ENCODE results near the gene KIF1B.
A peak's percentile ranks its signal among the peaks of the same experiment; 100 is the strongest.

The KIF1B gene

DNA sequence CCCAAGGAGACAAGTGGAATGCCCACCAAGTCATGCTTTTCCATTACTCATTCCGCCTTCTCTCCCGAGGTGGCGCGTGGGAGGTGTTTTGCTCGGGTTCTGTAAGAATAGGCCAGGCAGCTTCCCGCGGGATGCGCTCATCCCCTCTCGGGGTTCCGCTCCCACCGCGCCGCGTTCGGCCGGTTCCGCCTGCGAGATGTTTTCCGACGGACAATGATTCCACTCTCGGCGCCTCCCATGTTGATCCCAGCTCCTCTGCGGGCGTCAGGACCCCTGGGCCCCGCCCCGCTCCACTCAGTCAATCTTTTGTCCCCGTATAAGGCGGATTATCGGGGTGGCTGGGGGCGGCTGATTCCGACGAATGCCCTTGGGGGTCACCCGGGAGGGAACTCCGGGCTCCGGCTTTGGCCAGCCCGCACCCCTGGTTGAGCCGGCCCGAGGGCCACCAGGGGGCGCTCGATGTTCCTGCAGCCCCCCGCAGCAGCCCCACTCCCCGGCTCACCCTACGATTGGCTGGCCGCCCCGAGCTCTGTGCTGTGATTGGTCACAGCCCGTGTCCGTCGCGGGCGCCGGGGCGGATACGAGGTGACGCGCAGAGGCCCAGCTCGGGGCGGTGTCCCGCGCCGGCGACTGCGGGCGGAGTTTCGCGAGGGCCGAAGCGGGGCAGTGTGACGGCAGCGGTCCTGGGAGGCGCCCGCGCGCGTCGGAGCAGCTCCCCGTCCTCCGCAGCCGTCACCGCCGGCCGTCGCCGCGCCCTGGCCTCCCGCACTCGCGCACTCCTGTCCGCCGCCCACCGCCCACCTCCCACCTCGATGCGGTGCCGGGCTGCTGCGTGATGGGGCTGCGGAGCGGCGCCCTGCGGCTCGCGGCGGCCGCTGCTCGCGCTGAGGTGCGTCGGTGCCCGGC is at the start of gene KIF1B (continued):
- TF ChIP-seq SCRT2 (tag by site-specific recombination; IDR thresholded peaks at IDR 0.05) (no peak), ZNF146 (tag by site-specific recombination; IDR thresholded peaks at IDR 0.05) (0 out of 2 replicates have a peak, but pooled peaks have one; percentile 31), TRIM28 (IDR thresholded peaks at IDR 0.05; ENCODE audit: borderline replicate concordance, low read length) (no peak), ZNF24 (tag by site-specific recombination; IDR thresholded peaks at IDR 0.05) (peak; percentile 84), HOXC10 (CRISPR knock-in tag; IDR thresholded peaks at IDR 0.05) (0 out of 2 replicates have a peak, but pooled peaks have one; percentile 70), ZNF184 (tag by site-specific recombination; IDR thresholded peaks at IDR 0.05) (no peak), ZNF274 (IDR thresholded peaks at IDR 0.05; ENCODE audit: low read length) (no peak), ZNF274 (tag by site-specific recombination; IDR thresholded peaks at IDR 0.05; ENCODE audit: borderline replicate concordance) (no peak), ZNF768 (tag by site-specific recombination; IDR thresholded peaks at IDR 0.05) (no peak), ZNF664 (tag by site-specific recombination; IDR thresholded peaks at IDR 0.05) (no peak), SP3 (tag by site-specific recombination; IDR thresholded peaks at IDR 0.05) (peak; percentile 93), ZNF521 (tag by site-specific recombination; IDR thresholded peaks at IDR 0.05) (no peak), ZBTB21 (tag by site-specific recombination; IDR thresholded peaks at IDR 0.05) (0 out of 2 replicates have a peak, but pooled peaks have one; percentile 42), ZNF792 (tag by site-specific recombination; IDR thresholded peaks at IDR 0.05) (no peak), KLF7 (tag by site-specific recombination; IDR thresholded peaks at IDR 0.05; ENCODE audit: borderline replicate concordance) (peak; percentile 91), WT1 (tag by site-specific recombination; IDR thresholded peaks at IDR 0.05) (no peak; the same call in none of the 2 replicates), ZSCAN30 (tag by site-specific recombination; IDR thresholded peaks at IDR 0.05) (peak; percentile 8; the same call in 1 of the 2 replicates), ZSCAN16 (tag by site-specific recombination; IDR thresholded peaks at IDR 0.05) (no peak), BCL11B (tag by site-specific recombination; IDR thresholded peaks at IDR 0.05; ENCODE audit: low read depth) (peak; percentile 85), ZNF324 (tag by site-specific recombination; IDR thresholded peaks at IDR 0.05) (peak; percentile 82; the same call in 1 of the 2 replicates), ZNF501 (tag by site-specific recombination; IDR thresholded peaks at IDR 0.05) (peak; percentile 96; the same call in 1 of the 2 replicates), ZNF48 (tag by site-specific recombination; IDR thresholded peaks at IDR 0.05) (no peak), ZNF114 (tag by site-specific recombination; IDR thresholded peaks at IDR 0.05) (no peak), ZNF624 (tag by site-specific recombination; IDR thresholded peaks at IDR 0.05) (no peak), SCRT1 (tag by site-specific recombination; IDR thresholded peaks at IDR 0.05; ENCODE audit: borderline replicate concordance) (no peak), PRDM1 (tag by site-specific recombination; IDR thresholded peaks at IDR 0.05) (no peak), REPIN1 (tag by site-specific recombination; IDR thresholded peaks at IDR 0.05; ENCODE audit: low read depth) (no peak)
- TF ChIP-seq, protein P1, sequence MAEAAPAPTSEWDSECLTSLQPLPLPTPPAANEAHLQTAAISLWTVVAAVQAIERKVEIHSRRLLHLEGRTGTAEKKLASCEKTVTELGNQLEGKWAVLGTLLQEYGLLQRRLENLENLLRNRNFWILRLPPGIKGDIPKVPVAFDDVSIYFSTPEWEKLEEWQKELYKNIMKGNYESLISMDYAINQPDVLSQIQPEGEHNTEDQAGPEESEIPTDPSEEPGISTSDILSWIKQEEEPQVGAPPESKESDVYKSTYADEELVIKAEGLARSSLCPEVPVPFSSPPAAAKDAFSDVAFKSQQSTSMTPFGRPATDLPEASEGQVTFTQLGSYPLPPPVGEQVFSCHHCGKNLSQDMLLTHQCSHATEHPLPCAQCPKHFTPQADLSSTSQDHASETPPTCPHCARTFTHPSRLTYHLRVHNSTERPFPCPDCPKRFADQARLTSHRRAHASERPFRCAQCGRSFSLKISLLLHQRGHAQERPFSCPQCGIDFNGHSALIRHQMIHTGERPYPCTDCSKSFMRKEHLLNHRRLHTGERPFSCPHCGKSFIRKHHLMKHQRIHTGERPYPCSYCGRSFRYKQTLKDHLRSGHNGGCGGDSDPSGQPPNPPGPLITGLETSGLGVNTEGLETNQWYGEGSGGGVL (tag by site-specific recombination; IDR thresholded peaks at IDR 0.05), result peak; percentile 79
- TF ChIP-seq, protein P2, sequence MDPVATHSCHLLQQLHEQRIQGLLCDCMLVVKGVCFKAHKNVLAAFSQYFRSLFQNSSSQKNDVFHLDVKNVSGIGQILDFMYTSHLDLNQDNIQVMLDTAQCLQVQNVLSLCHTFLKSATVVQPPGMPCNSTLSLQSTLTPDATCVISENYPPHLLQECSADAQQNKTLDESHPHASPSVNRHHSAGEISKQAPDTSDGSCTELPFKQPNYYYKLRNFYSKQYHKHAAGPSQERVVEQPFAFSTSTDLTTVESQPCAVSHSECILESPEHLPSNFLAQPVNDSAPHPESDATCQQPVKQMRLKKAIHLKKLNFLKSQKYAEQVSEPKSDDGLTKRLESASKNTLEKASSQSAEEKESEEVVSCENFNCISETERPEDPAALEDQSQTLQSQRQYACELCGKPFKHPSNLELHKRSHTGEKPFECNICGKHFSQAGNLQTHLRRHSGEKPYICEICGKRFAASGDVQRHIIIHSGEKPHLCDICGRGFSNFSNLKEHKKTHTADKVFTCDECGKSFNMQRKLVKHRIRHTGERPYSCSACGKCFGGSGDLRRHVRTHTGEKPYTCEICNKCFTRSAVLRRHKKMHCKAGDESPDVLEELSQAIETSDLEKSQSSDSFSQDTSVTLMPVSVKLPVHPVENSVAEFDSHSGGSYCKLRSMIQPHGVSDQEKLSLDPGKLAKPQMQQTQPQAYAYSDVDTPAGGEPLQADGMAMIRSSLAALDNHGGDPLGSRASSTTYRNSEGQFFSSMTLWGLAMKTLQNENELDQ (tag by site-specific recombination; IDR thresholded peaks at IDR 0.05; ENCODE audit: low read depth), result no peak
- TF ChIP-seq, protein P3, sequence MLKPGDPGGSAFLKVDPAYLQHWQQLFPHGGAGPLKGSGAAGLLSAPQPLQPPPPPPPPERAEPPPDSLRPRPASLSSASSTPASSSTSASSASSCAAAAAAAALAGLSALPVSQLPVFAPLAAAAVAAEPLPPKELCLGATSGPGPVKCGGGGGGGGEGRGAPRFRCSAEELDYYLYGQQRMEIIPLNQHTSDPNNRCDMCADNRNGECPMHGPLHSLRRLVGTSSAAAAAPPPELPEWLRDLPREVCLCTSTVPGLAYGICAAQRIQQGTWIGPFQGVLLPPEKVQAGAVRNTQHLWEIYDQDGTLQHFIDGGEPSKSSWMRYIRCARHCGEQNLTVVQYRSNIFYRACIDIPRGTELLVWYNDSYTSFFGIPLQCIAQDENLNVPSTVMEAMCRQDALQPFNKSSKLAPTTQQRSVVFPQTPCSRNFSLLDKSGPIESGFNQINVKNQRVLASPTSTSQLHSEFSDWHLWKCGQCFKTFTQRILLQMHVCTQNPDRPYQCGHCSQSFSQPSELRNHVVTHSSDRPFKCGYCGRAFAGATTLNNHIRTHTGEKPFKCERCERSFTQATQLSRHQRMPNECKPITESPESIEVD (tag by site-specific recombination; IDR thresholded peaks at IDR 0.05), result no peak
- TF ChIP-seq, protein P4, sequence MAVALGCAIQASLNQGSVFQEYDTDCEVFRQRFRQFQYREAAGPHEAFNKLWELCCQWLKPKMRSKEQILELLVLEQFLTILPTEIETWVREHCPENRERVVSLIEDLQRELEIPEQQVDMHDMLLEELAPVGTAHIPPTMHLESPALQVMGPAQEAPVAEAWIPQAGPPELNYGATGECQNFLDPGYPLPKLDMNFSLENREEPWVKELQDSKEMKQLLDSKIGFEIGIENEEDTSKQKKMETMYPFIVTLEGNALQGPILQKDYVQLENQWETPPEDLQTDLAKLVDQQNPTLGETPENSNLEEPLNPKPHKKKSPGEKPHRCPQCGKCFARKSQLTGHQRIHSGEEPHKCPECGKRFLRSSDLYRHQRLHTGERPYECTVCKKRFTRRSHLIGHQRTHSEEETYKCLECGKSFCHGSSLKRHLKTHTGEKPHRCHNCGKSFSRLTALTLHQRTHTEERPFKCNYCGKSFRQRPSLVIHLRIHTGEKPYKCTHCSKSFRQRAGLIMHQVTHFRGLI (tag by site-specific recombination; IDR thresholded peaks at IDR 0.05), result no peak
- TF ChIP-seq, protein P5, sequence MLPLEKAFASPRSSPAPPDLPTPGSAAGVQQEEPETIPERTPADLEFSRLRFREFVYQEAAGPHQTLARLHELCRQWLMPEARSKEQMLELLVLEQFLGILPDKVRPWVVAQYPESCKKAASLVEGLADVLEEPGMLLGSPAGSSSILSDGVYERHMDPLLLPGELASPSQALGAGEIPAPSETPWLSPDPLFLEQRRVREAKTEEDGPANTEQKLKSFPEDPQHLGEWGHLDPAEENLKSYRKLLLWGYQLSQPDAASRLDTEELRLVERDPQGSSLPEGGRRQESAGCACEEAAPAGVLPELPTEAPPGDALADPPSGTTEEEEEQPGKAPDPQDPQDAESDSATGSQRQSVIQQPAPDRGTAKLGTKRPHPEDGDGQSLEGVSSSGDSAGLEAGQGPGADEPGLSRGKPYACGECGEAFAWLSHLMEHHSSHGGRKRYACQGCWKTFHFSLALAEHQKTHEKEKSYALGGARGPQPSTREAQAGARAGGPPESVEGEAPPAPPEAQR (tag by site-specific recombination; IDR thresholded peaks at IDR 0.05), result no peak
